Measurements from ENCODE around the gene LCN15.

LCN15 gene

DNA sequence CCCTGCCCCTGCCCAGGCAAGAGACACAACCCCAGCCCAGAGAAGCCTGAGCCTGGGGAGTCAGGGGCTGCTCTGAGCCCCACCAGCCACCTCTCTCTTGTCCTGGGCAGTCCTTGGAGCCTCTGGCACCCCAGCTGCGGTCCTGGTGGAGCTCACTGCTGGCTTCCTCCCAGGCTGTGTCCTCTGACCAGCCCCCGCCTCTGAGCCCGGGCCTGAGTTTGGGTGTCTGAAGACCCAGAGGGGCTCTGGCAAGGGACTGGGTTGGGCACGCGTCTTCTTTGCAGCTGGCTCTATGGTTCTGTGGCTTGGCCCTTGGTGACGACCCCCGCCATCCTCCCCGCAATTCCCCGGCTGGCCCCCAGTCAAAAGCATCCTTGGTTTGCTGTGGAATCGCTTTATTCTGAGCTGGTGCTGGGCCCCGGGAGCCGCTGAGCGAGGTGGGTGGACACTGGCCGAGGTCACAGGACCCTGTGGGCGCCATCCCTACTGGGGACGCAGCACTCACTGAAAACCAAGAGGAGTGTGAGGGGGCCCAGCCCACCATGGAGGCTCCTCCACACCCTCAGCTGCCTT, 20.6 kb downstream of the LCN15 start:
- no peak for ATAC-seq
- TF ChIP-seq PPARA (CRISPR knock-in tag; IDR thresholded peaks at IDR 0.05; ENCODE audit: borderline replicate concordance), result no peak
- no peak for TF ChIP-seq ISL1 (CRISPR knock-in tag; IDR thresholded peaks at IDR 0.05)
- no peak for TF ChIP-seq ZNF565 (CRISPR knock-in tag; conservative IDR thresholded peaks at IDR 0.05; ENCODE audit: low read depth)
- TF ChIP-seq BACH2 (CRISPR knock-in tag; IDR thresholded peaks at IDR 0.05; ENCODE audit: borderline replicate concordance), result no peak
- no peak for TF ChIP-seq RARB (CRISPR knock-in tag; IDR thresholded peaks at IDR 0.05)
- TF ChIP-seq ZC3H10 (CRISPR knock-in tag; IDR thresholded peaks at IDR 0.05), result no peak
- no peak for TF ChIP-seq ZFP3 (CRISPR knock-in tag; IDR thresholded peaks at IDR 0.05)
- no peak for TF ChIP-seq GLIS3 (CRISPR knock-in tag; IDR thresholded peaks at IDR 0.05)

DNA sequence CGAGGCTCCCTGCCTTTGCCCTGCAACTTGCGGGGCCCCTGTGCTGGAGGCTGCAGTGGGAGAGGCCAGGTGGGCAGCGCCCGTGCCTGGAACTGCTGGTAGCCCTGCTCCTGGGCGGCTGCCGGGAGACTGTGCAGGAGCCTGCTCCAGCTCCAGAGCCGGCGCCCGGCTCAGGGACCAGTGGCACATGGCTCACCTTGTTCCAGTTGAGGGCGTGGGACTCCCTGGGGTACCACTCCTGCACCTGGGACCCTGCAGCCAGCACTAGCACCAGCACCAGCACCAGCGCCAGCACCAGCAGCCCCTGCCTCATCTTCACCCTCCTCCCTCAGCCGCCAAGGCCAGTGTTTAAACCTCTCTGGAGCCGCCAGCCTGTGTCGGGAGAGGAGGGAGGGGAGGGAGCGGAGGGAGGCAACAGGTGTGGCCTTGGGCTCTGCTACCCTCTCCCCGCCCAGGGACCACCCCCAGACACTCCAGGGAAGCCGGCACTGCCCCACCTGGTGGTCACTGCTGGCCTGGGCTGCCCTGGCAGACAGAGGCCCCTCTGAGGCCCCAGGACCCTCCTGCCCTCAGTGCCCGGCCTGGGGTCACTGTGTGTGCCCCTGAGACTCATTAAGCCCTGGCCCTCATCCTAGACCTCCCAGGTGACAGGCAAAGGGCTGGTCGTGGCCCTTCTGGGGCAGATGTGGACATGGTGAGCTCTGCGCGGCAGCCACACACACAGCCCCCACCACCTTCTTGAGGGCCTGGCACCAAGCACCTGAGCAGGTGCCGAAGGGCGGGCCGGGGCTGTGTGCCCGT, 21.5 kb downstream of the LCN15 start, which contains the start of gene LCN10:
TSS of gene LCN10 (minus strand) at position 350 of the 801 bp plus-strand sequence. CDS start at position 313, 37 bp downstream.
- TF ChIP-seq ZFP3 (CRISPR knock-in tag; IDR thresholded peaks at IDR 0.05) (no peak), BACH2 (CRISPR knock-in tag; IDR thresholded peaks at IDR 0.05; ENCODE audit: borderline replicate concordance) (no peak), ARNTL (CRISPR knock-in tag; IDR thresholded peaks at IDR 0.05; ENCODE audit: borderline replicate concordance, low read depth) (no peak), CSDC2 (CRISPR knock-in tag; IDR thresholded peaks at IDR 0.05) (no peak), ISL1 (CRISPR knock-in tag; IDR thresholded peaks at IDR 0.05) (no peak)
- TF ChIP-seq, protein P1, sequence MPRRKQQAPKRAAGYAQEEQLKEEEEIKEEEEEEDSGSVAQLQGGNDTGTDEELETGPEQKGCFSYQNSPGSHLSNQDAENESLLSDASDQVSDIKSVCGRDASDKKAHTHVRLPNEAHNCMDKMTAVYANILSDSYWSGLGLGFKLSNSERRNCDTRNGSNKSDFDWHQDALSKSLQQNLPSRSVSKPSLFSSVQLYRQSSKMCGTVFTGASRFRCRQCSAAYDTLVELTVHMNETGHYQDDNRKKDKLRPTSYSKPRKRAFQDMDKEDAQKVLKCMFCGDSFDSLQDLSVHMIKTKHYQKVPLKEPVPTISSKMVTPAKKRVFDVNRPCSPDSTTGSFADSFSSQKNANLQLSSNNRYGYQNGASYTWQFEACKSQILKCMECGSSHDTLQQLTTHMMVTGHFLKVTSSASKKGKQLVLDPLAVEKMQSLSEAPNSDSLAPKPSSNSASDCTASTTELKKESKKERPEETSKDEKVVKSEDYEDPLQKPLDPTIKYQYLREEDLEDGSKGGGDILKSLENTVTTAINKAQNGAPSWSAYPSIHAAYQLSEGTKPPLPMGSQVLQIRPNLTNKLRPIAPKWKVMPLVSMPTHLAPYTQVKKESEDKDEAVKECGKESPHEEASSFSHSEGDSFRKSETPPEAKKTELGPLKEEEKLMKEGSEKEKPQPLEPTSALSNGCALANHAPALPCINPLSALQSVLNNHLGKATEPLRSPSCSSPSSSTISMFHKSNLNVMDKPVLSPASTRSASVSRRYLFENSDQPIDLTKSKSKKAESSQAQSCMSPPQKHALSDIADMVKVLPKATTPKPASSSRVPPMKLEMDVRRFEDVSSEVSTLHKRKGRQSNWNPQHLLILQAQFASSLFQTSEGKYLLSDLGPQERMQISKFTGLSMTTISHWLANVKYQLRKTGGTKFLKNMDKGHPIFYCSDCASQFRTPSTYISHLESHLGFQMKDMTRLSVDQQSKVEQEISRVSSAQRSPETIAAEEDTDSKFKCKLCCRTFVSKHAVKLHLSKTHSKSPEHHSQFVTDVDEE (CRISPR knock-in tag; IDR thresholded peaks at IDR 0.05), result no peak
- TF ChIP-seq, protein P2, sequence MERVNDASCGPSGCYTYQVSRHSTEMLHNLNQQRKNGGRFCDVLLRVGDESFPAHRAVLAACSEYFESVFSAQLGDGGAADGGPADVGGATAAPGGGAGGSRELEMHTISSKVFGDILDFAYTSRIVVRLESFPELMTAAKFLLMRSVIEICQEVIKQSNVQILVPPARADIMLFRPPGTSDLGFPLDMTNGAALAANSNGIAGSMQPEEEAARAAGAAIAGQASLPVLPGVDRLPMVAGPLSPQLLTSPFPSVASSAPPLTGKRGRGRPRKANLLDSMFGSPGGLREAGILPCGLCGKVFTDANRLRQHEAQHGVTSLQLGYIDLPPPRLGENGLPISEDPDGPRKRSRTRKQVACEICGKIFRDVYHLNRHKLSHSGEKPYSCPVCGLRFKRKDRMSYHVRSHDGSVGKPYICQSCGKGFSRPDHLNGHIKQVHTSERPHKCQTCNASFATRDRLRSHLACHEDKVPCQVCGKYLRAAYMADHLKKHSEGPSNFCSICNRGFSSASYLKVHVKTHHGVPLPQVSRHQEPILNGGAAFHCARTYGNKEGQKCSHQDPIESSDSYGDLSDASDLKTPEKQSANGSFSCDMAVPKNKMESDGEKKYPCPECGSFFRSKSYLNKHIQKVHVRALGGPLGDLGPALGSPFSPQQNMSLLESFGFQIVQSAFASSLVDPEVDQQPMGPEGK (CRISPR knock-in tag; IDR thresholded peaks at IDR 0.05; ENCODE audit: borderline replicate concordance), result no peak
- TF ChIP-seq, protein P3, sequence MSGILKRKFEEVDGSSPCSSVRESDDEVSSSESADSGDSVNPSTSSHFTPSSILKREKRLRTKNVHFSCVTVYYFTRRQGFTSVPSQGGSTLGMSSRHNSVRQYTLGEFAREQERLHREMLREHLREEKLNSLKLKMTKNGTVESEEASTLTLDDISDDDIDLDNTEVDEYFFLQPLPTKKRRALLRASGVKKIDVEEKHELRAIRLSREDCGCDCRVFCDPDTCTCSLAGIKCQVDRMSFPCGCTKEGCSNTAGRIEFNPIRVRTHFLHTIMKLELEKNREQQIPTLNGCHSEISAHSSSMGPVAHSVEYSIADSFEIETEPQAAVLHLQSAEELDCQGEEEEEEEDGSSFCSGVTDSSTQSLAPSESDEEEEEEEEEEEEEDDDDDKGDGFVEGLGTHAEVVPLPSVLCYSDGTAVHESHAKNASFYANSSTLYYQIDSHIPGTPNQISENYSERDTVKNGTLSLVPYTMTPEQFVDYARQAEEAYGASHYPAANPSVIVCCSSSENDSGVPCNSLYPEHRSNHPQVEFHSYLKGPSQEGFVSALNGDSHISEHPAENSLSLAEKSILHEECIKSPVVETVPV (CRISPR knock-in tag; IDR thresholded peaks at IDR 0.05), result no peak
- peak; percentile 58 for ATAC-seq

DNA sequence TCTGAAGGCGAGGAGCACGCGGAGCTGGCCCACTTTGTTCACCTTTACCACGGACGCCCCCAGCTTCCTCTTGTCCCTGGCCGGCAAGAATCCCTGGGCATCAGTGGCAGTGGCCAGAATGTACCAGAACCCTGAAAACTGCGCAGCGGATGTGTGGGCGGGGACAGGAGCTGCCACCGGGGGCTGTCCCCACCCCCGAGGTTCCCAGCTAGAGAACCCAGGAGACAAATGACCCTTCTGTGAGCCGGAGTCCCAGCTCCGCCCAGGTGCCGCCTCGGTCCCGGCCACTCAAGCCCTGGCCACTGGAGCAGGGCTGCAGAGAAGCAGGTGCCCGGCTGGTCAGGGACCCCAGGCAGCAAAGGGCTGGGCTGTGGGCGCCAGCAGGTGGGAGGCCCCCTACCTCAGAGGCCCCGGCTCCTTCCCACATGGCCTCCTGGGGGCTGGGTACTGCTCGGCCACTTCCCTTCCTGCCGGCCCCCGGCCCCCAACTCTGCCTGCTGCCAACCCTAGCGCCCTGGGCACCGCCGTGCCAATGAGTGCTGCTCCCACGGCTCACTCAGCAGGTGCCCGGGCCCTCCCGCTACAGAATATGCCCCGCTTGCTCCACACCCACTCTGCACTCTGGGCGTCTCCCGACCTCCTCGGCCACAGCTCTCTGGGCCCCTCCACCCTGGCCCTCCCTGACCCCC, 22.3 kb downstream of the LCN15 start:
- ATAC-seq, result no peak

More for the DNA sequence above, 22.3 kb downstream of the LCN15 start:
- TF ChIP-seq, protein P3 (CRISPR knock-in tag; IDR thresholded peaks at IDR 0.05), result no peak
- TF ChIP-seq ARNTL (CRISPR knock-in tag; IDR thresholded peaks at IDR 0.05; ENCODE audit: borderline replicate concordance, low read depth), result no peak
- no peak for TF ChIP-seq ESRRG (CRISPR knock-in tag; IDR thresholded peaks at IDR 0.05)
- TF ChIP-seq ISL1 (CRISPR knock-in tag; IDR thresholded peaks at IDR 0.05), result no peak
- no peak for TF ChIP-seq ZNF8 (CRISPR knock-in tag; IDR thresholded peaks at IDR 0.05)
- TF ChIP-seq SNAI2 (CRISPR knock-in tag; IDR thresholded peaks at IDR 0.05), result no peak
- TF ChIP-seq PPARA (CRISPR knock-in tag; IDR thresholded peaks at IDR 0.05; ENCODE audit: borderline replicate concordance), result no peak
- TF ChIP-seq RARB (CRISPR knock-in tag; IDR thresholded peaks at IDR 0.05), result no peak
- TF ChIP-seq ZC3H10 (CRISPR knock-in tag; IDR thresholded peaks at IDR 0.05), result no peak
- no peak for TF ChIP-seq GLIS3 (CRISPR knock-in tag; IDR thresholded peaks at IDR 0.05)
- TF ChIP-seq ZFP3 (CRISPR knock-in tag; IDR thresholded peaks at IDR 0.05), result no peak
- no peak for TF ChIP-seq ZNF70 (CRISPR knock-in tag; IDR thresholded peaks at IDR 0.05)
- TF ChIP-seq OSR1 (CRISPR knock-in tag; IDR thresholded peaks at IDR 0.05), result no peak
- TF ChIP-seq, protein P1 (CRISPR knock-in tag; IDR thresholded peaks at IDR 0.05), result no peak

All from SK-N-SH treated with all-trans-retinoic acid at 6 μM for 48 hours (cell line).